ENCODE measurements around the gene MARCO. TPM values are rescaled to one million over a fixed set of nuclear protein-coding genes. Genes with fewer than 3 reads are reported as not detected.

MARCO gene
- total and polyA plus RNA-seq, 2 of the 8 experiments (the other 6 are each of a cell fraction or from before 2014, with no cell fraction given): not detected

DNA sequence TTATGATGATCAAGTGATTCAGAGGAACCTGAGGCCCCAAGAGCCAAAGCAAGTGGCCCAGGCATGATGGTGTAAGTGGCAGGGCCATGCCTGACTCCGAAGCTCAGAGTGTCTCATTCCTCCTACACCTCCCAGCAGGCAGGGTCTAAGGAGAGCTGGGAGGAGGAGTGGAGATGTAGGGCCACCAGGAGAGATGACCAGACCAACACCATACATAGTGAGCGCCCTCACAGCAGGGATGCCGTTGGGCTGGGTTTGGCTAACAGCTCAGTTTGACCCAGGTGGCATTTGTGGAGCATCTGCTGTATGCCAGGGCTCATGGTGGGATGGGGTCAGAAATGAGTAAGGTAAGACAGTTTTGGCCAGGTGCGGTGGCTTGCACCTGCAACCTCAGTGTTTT, 80.7 kb downstream of the MARCO start:
- H2BK120ac ChIP-seq (replicated peaks; ENCODE audit: low read depth, low read length): no peak overlapping the region
- H3K4me3 ChIP-seq (ENCODE audit: extremely low read depth in 1 of 4, insufficient read depth in 2 of 4, low read depth in 3 of 4, low read length in 4 of 4): no peak overlapping the region
- H3K14ac ChIP-seq (ENCODE audit: insufficient read length): no peak overlapping the region
- no peak for DNase-seq (ENCODE audit: low read depth in 1 of 2, low spot score in 2 of 2)
- no peak overlapping the region; the same call in 1 of the 2 replicates for H4K8ac ChIP-seq (ENCODE audit: extremely low read depth, insufficient read depth, low read length)
- H3K18ac ChIP-seq (ENCODE audit: extremely low read depth, low read length): no peak overlapping the region
- H2BK15ac ChIP-seq (ENCODE audit: low read length): no peak overlapping the region
- no peak overlapping the region for H4K91ac ChIP-seq (replicated peaks; ENCODE audit: insufficient read length, low read length)
- no peaks in the 10 kb centered on the region for H3K79me1 ChIP-seq (ENCODE audit: low read depth, low read length)
- H2BK5ac ChIP-seq (ENCODE audit: low read depth, low read length): no peak overlapping the region
- ChIA-PET CTCF (ENCODE audit: partially characterized antibody) (interaction anchor here (0.6 to 9.1 kb wide), 9 partner anchors 11 to 268 kb away, joined by 3 to 64 read pairs (median 3); no protein-coding TSS in a partner anchor), POLR2A (ENCODE audit: partially characterized antibody) (no interaction called here)
- H3K4me1 ChIP-seq (replicated peaks in 1 of 4; ENCODE audit: control insufficient read depth in 3 of 4, insufficient read depth in 4 of 4, low read length in 3 of 4): no peaks in the 10 kb centered on the region; a peak in 1 of 7 replicates
- H3K27ac ChIP-seq (ENCODE audit: low read depth, low read length): no peak overlapping the region
- H2AK5ac ChIP-seq (ENCODE audit: low read depth, low read length): no peak overlapping the region
- no peak overlapping the region for H3K56ac ChIP-seq (replicated peaks; ENCODE audit: insufficient read length, low read depth, low read length)
- H3K23ac ChIP-seq (ENCODE audit: insufficient read length): no peak overlapping the region
- H3K4ac ChIP-seq (replicated peaks; ENCODE audit: insufficient read length, low read depth, low read length): no peak overlapping the region
- no peaks in the 10 kb centered on the region for H3K79me2 ChIP-seq (ENCODE audit: control insufficient read depth in 1 of 2, insufficient read depth in 2 of 2, low read length in 2 of 2)
- WGBS, 2 experiments (ENCODE audit: extremely low coverage in 1 of 2, insufficient coverage in 1 of 2, insufficient read length in 1 of 2, insufficient replicate concordance in 2 of 2, low coverage in 1 of 2, low lambda C conversion rate in 2 of 2, missing lambda C conversion rate in 1 of 2): 90% methylated on average over 4 of the region's 4 CpGs; no CpG with 5 or more reads in 1 of the 2 experiments
- no peaks in the 10 kb centered on the region for H4K20me1 ChIP-seq (replicated peaks in 1 of 2; ENCODE audit: control insufficient read depth in 1 of 2, insufficient read depth in 2 of 2, low read length in 2 of 2)
- H3K27me3 ChIP-seq (replicated peaks in 1 of 4; ENCODE audit: control insufficient read depth in 3 of 4, extremely low read depth in 1 of 4, insufficient read depth in 3 of 4, low read length in 3 of 4): no peaks in the 10 kb centered on the region
- H2BK12ac ChIP-seq (ENCODE audit: low read depth, low read length): no peak overlapping the region
- no peak overlapping the region for H3K4me2 ChIP-seq (ENCODE audit: insufficient read depth in 1 of 2, low read depth in 2 of 2, low read length in 2 of 2)
- H3K36me3 ChIP-seq (ENCODE audit: control insufficient read depth in 2 of 4, insufficient read depth in 4 of 4, low read length in 3 of 4): no peaks in the 10 kb centered on the region
- no peak overlapping the region for H3K9ac ChIP-seq (replicated peaks in 1 of 4; ENCODE audit: extremely low read depth in 1 of 4, low read depth in 3 of 4, low read length in 3 of 4)
- H3K9me3 ChIP-seq (ENCODE audit: insufficient read depth in 2 of 2, low read depth in 1 of 2, low read length in 1 of 2): peaks cover 0 to under 1% of the 10 kb centered on the region in 2 experiments; a peak in 1 of 4 replicates
- no peak overlapping the region for H2AFZ ChIP-seq (ENCODE audit: low read length)
- H4K5ac ChIP-seq (ENCODE audit: insufficient read length, low read depth, low read length): no peak overlapping the region
- H3K23me2 ChIP-seq (ENCODE audit: low read depth, low read length): no peaks in the 10 kb centered on the region
- FAIRE-seq: no peak
- no peak overlapping the region for H2BK20ac ChIP-seq (ENCODE audit: low read length)
- TF ChIP-seq SP4 (IDR thresholded peaks at IDR 0.05; ENCODE audit: low read length): no peak
- no peak for TF ChIP-seq RAD21 (IDR thresholded peaks at IDR 0.05 in 1 of 2, conservative IDR thresholded peaks at IDR 0.05 in 1 of 2; ENCODE audit: low read depth in 2 of 2, low read length in 2 of 2)

Data from H1 (cell line).